Trophoblast cell (in vitro differentiated cells and primary cell): ENCODE results near the gene TYMP.

Experiments used
- DNase-seq, 2 donors: peaks; one replicate each; pipeline ENCODE4 v3.0.0-alpha.2; 2016
- H2AFZ ChIP-seq: 2 replicates; pipeline ENCODE4 v1.6.1; 2013; ENCODE audit warnings: low read length, moderate library complexity, mild to moderate bottlenecking; ENCODE audit not compliant: insufficient read depth, poor library complexity
- H2AK5ac ChIP-seq: 2 replicates; pipeline ENCODE4 v1.6.1; 2013; ENCODE audit warnings: mild to moderate bottlenecking, low read length
- H2BK120ac ChIP-seq: 2 replicates; pipeline ENCODE4 v1.6.1; 2013; ENCODE audit warnings: low read length, mild to moderate bottlenecking, moderate library complexity; ENCODE audit not compliant: insufficient read depth, poor library complexity
- H2BK12ac ChIP-seq: 2 replicates; pipeline ENCODE4 v1.6.1; 2013; ENCODE audit warnings: mild to moderate bottlenecking, low read length, moderate library complexity
- H2BK5ac ChIP-seq: 2 replicates; pipeline ENCODE4 v1.6.1; 2013; ENCODE audit warnings: low read length, low read depth, moderate library complexity, mild to moderate bottlenecking; ENCODE audit not compliant: poor library complexity
- H3K14ac ChIP-seq: 2 replicates; pipeline ENCODE4 v1.6.1; 2013; ENCODE audit warnings: mild to moderate bottlenecking, low read length
- H3K18ac ChIP-seq: 2 replicates; pipeline ENCODE4 v1.6.1; 2013; ENCODE audit warnings: mild to moderate bottlenecking, low read length
- H3K23ac ChIP-seq: 2 replicates; pipeline ENCODE4 v1.6.1; 2013; ENCODE audit warnings: low read length
- H3K27ac ChIP-seq: 2 replicates; pipeline ENCODE4 v1.5.1; 2013; ENCODE audit warnings: low read depth, mild to moderate bottlenecking, inconsistent platforms, low read length, moderate library complexity
- H3K27me3 ChIP-seq: 2 replicates; pipeline ENCODE4 v1.6.1; 2013; ENCODE audit warnings: inconsistent platforms, mild to moderate bottlenecking, low read length, moderate library complexity; ENCODE audit not compliant: insufficient read depth
- H3K36me3 ChIP-seq, 2 experiments: 1 replicate in 1 of 2; 2 replicates in 1 of 2; pipeline ENCODE4 v1.6.1; 2013; ENCODE audit warnings: low read length in 2 of 2, mild to moderate bottlenecking in 2 of 2, moderate library complexity in 1 of 2; ENCODE audit not compliant: insufficient read depth in 2 of 2, control insufficient read depth in 1 of 2
- H3K4ac ChIP-seq: 2 replicates; pipeline ENCODE4 v1.6.1; 2013; ENCODE audit warnings: low read depth, mild to moderate bottlenecking, low read length, moderate library complexity
- H3K4me1 ChIP-seq, 2 experiments: 1 replicate in 1 of 2; 2 replicates in 1 of 2; pipeline ENCODE4 v1.6.1; 2013; ENCODE audit warnings: low read length in 2 of 2, mild to moderate bottlenecking in 2 of 2, moderate library complexity in 1 of 2; ENCODE audit not compliant: insufficient read depth in 2 of 2, control insufficient read depth in 1 of 2
- H3K4me2 ChIP-seq: 2 replicates; pipeline ENCODE4 v1.6.1; 2013; ENCODE audit warnings: inconsistent platforms, mild to moderate bottlenecking, low read length, moderate library complexity
- H3K4me3 ChIP-seq: 2 replicates; pipeline ENCODE4 v1.5.1; 2013; ENCODE audit warnings: mild to moderate bottlenecking, low read depth, low read length, inconsistent platforms
- H3K79me1 ChIP-seq: one replicate; pipeline ENCODE4 v1.6.1; 2013; ENCODE audit warnings: low read length
- H3K79me2 ChIP-seq: 2 replicates; pipeline ENCODE4 v1.6.1; 2013; ENCODE audit warnings: low read length, mild to moderate bottlenecking; ENCODE audit not compliant: control insufficient read depth, insufficient read depth, poor library complexity
- H3K9ac ChIP-seq: 2 replicates; pipeline ENCODE4 v1.6.1; 2013; ENCODE audit warnings: mild to moderate bottlenecking, low read length
- H3K9me3 ChIP-seq: 2 replicates; pipeline ENCODE4 v1.6.1; 2013; ENCODE audit warnings: low read depth, mild to moderate bottlenecking, control low read depth, inconsistent platforms, low read length; ENCODE audit not compliant: insufficient read depth
- H4K12ac ChIP-seq: 2 replicates; pipeline ENCODE4 v1.6.1; 2013; ENCODE audit warnings: low read depth, mild to moderate bottlenecking, low read length, moderate library complexity
- H4K8ac ChIP-seq: 2 replicates; pipeline ENCODE4 v1.6.1; 2013; ENCODE audit warnings: low read depth, mild to moderate bottlenecking, low read length, moderate library complexity
- H4K91ac ChIP-seq: one replicate; pipeline ENCODE4 v1.6.1; 2013; ENCODE audit warnings: low read depth, mild to moderate bottlenecking, low read length, moderate library complexity
- WGBS: extraction: QIAGEN DNeasy Blood & Tissue Kit; methylation state at CpG from one replicate; pipeline ENCODE4 v1.1.7; 2013; ENCODE audit warnings: missing lambda C conversion rate; ENCODE audit not compliant: insufficient read length, insufficient coverage; ENCODE audit errors: extremely low coverage; 5-methylcytosine and 5-hydroxymethylcytosine counted together

Gene TYMP

DNA sequence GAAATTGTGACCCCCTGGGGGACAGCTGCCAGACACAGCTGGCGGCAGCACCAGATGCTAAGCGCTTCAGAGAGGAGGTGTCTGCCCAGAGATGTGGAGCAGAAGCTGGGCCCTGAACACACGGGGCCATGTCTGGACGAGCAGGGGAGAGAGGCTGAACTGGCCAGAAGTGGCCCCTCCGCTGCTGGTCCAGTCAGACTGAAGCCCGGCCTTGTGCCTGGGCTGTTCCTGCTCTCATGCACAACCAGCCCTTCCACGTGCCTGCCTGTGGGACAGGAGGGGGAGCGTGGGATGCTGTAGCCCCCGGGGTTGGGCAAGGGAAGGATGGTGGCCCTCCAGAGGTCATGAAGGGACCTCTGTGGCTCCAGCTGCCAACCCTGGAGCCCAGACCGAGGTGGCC, 46.7 kb downstream of the TYMP start:
- Histone ChIP-seq H3K18ac (no peak overlapping the region), H3K79me1 (peaks cover 7% of the 10 kb centered on the region), H3K4me2 (no peak overlapping the region), H3K27me3 (peaks cover 17% of the 10 kb centered on the region), H2AFZ (no peak overlapping the region), H2BK120ac (no peak overlapping the region), H3K4me1 (peaks cover 4% of the 10 kb centered on the region in 2 experiments), H3K79me2 (peaks cover 2% of the 10 kb centered on the region), H3K4me3 (no peak overlapping the region), H3K36me3 (no peaks in the 10 kb centered on the region), H2BK5ac (no peak overlapping the region), H2AK5ac (no peak overlapping the region), H4K12ac (no peak overlapping the region), H2BK12ac (no peak overlapping the region), H3K23ac (no peak overlapping the region), H3K4ac (no peak overlapping the region), H4K91ac (no peak overlapping the region), H3K9me3 (peaks cover 7% of the 10 kb centered on the region), H4K8ac (no peak overlapping the region), H3K14ac (no peak overlapping the region), H3K9ac (no peak overlapping the region), H3K27ac (no peak overlapping the region)
- WGBS: no CpG with 5 or more reads among the region's 10 CpGs
- no peak for DNase-seq

DNA sequence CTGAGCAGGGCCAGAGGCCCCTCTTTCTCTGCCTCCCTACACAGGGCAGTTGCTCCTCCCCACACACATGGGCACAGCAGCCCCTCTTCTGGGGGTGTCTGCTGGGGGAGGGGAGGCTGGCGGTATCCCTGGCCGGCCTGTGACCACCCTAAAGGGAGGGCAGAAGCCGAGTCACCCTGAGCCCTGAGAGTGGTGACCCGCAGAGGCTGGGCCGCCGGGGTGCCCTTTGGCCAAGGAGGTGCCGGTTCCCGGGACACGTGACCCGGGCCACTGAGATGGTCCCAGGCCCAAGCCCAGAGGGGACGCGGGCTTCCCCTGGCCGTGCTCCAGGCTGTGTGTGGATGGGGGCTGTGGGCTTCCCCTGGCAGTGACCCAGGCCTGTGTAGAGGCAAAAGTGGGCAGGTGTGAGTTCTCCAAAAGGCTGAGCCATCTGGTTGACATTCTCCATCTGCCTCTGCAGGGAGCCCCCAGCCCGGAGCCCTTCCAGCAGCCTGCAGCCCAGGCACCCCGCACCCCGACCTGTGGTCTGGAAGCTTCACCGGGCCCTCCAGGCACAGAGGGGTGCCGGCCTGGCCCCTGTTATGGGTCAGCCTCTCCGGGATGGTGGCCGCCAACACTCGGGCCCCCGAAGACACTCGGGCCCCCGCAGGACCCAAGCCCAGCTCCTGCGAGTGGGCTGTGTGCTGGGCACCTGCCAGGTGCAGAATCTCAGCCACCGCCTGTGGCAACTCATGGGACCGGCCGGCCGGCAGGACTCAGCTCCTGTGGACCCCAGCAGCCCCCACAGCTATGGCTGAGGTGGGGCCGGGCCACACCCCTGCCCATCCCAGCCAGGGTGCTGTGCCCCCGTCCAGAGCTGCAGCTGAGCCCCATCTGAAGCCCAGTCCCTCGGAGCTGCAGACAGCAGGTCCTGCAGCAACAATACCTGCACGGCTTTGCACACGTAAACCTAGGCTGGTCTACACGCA, 47.4 kb downstream of the TYMP start:
- peak overlapping the region; percentile 4 for H2AK5ac ChIP-seq
- no peak overlapping the region for H3K27ac ChIP-seq
- peak overlapping the region; percentile 74 for H4K91ac ChIP-seq
- H2BK120ac ChIP-seq: no peak overlapping the region
- no peak overlapping the region for H3K4me3 ChIP-seq
- H4K12ac ChIP-seq: no peak overlapping the region
- no peak overlapping the region for H3K9ac ChIP-seq
- no peak overlapping the region for H3K4ac ChIP-seq
- DNase-seq: no peak
- H3K36me3 ChIP-seq: no peaks in the 10 kb centered on the region
- no peak overlapping the region for H3K23ac ChIP-seq
- peak overlapping the region; percentile 29 for H3K14ac ChIP-seq
- peaks cover 4% of the 10 kb centered on the region in 2 experiments for H3K4me1 ChIP-seq
- no peak overlapping the region for H2BK5ac ChIP-seq
- no peak overlapping the region for H2AFZ ChIP-seq
- H3K9me3 ChIP-seq: peaks cover 7% of the 10 kb centered on the region
- no CpG with 5 or more reads among the region's 35 CpGs for WGBS
- peaks cover 2% of the 10 kb centered on the region for H3K79me2 ChIP-seq
- H2BK12ac ChIP-seq: no peak overlapping the region
- peaks cover 7% of the 10 kb centered on the region for H3K79me1 ChIP-seq
- peak overlapping the region; percentile 53 for H3K4me2 ChIP-seq
- no peak overlapping the region for H4K8ac ChIP-seq
- peaks cover 17% of the 10 kb centered on the region for H3K27me3 ChIP-seq
- no peak overlapping the region for H3K18ac ChIP-seq

DNA sequence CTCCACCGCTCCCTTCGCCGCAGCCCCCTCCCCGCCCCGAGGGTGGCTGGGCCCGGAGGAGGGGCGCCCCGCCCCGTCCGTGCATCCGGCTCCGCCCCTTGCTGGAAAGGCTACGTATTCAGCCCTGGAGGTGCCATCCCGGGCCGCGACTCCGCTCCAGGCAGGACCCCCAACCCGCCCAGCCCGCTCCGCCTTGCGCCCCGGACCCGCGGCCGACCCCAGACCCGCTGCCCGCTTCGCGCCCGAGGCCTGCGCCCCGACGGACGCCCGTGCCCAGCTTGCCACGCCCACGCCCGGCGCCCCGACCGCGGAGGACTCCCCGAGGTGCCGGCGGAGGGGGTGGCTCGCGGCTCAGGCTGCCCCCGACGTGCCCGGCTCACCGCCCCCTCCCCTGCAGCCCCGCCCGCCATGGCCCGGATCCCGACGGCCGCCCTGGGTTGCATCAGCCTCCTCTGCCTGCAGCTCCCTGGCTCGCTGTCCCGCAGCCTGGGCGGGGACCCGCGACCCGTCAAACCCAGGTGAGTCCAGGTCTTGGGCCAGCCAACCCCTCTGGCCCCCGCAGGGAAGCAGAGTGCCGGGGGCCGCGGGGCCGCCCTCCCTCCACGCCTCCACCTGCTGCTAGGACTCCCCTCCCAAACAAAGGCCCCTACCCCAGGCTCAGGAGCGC, 48.2 kb downstream of the TYMP start, which contains the start of gene ADM2:
Gene ADM2 (plus strand): TSS at position 104 of the 667 bp plus-strand sequence. CDS start 305 bp downstream, at position 409.
- Histone ChIP-seq H3K4me3 (peak within 1 kb of the TSS; percentile 64), H3K79me1 (peaks cover 7% of the 10 kb centered on the region), H2AK5ac (peak within 1 kb of the TSS; percentile 4), H3K18ac (peak within 1 kb of the TSS; percentile 61), H2BK12ac (no peak within 1 kb of the TSS), H2AFZ (peak within 1 kb of the TSS; percentile 45), H2BK5ac (no peak within 1 kb of the TSS), H3K9me3 (peaks cover 7% of the 10 kb centered on the region), H3K14ac (peak within 1 kb of the TSS; percentile 75), H3K79me2 (peaks cover 2% of the 10 kb centered on the region), H3K27ac (no peak within 1 kb of the TSS), H4K8ac (peak within 1 kb of the TSS; percentile 67), H3K4ac (peak within 1 kb of the TSS; percentile 12), H3K27me3 (peaks cover 17% of the 10 kb centered on the region), H3K4me2 (peak within 1 kb of the TSS; percentile 53), H4K12ac (peak within 1 kb of the TSS; percentile 58), H3K4me1 (peaks cover 4 to 7% of the 10 kb centered on the region in 2 experiments), H3K36me3 (no peaks in the 10 kb centered on the region), H3K23ac (no peak within 1 kb of the TSS), H2BK120ac (peak within 1 kb of the TSS; percentile 65), H4K91ac (peak within 1 kb of the TSS; percentile 74), H3K9ac (no peak within 1 kb of the TSS)
- peak in 1 of 2 donors; percentile 60 for DNase-seq
- no CpG with 5 or more reads among the region's 70 CpGs for WGBS

DNA sequence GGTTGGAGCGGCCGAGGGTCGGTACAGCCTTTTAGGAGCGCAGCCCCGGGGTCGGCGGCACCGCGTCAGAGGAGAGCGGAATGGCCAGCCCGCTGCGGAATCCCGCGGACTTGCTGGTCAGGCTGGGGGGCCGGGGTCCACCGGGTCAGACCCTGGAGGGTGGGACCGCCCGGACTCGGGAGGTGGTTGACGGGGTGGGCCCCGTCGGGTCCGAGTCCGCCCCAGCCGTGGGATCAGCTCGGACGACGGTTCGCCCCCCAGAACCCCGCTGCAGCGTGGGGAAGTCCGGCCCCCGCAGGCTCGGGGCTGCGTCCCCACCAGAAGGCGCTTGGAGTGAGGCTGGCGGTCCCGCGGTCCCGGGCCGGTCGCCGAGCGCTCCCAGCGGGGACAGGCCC, 48.8 kb downstream of the TYMP start:
- DNase-seq: no peak
- H2BK5ac ChIP-seq: no peak overlapping the region
- H3K18ac ChIP-seq: no peak overlapping the region
- H3K23ac ChIP-seq: no peak overlapping the region
- H3K9ac ChIP-seq: no peak overlapping the region
- peak overlapping the region; percentile 67 for H4K8ac ChIP-seq
- peak overlapping the region; percentile 45 for H2AFZ ChIP-seq
- H3K4me2 ChIP-seq: peak overlapping the region; percentile 53
- peaks cover 7% of the 10 kb centered on the region for H3K79me1 ChIP-seq
- H3K79me2 ChIP-seq: peaks cover 2% of the 10 kb centered on the region
- WGBS: no CpG with 5 or more reads among the region's 45 CpGs
- H3K14ac ChIP-seq: peak overlapping the region; percentile 75
- peaks cover 7% of the 10 kb centered on the region for H3K9me3 ChIP-seq
- H3K4ac ChIP-seq: no peak overlapping the region
- H4K91ac ChIP-seq: peak overlapping the region; percentile 17
- peak overlapping the region; percentile 64 for H3K4me3 ChIP-seq
- no peak overlapping the region for H2BK12ac ChIP-seq
- H3K27ac ChIP-seq: no peak overlapping the region
- peak overlapping the region; percentile 58 for H4K12ac ChIP-seq
- peaks cover 4 to 7% of the 10 kb centered on the region in 2 experiments for H3K4me1 ChIP-seq
- no peaks in the 10 kb centered on the region for H3K36me3 ChIP-seq
- H2AK5ac ChIP-seq: no peak overlapping the region
- peaks cover 17% of the 10 kb centered on the region for H3K27me3 ChIP-seq
- peak overlapping the region; percentile 65 for H2BK120ac ChIP-seq
